NCI-H510A (cell line): Measurements from ENCODE around the gene STOML2.

Experiments
- DNase-seq: peaks from one replicate; lab custom pipeline; 2025; lab: John Stamatoyannopoulos, UW

STOML2 gene

DNA sequence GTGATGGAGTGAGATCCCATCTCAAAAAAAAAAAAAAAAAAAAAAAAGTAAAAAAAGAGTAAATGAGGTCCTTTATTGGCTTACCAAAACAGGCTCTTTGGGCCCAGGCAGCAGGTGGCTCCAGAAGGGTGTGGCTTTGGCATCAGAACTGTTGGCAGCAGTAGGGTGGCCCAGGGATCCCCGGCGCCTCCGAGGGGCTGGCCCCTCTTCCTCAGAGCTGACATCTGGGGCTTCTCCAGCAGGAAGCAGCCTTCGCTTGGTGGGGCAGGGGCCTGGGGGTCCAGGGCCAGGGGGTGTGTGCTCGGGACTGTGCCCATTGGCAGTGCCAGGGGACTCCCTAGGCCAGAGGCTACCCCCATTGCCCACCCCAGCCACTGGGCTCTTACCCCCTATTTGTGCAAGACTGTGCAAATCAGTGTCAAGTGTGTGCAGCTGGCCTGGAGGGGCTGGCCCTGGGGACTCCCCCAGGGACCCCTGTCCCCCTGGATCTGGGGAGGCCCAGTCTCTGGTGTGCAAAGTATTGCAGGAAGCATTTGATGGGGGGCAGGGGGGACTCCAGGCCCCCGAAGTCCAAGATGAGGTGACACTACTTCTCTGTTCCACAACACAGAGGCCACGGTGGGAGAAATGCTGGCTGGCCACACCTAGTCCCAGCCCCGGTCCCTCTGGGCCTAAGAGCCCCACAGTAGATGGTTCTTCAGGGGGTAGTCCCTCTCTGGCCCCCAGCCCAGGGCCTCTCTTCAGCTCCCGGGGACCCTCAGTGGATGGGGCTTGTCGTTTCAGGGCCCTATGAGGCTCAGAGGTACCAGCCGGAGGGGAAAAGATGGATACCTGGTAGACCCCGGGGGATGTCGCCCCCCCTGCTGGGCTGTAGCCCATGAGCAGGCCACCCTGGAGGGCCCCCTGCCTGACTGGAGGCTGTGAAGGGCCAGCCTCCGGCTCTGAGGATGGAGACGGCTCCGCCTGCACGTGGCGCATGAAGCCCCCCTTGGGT, 4.7 kb upstream of the STOML2 start:
- DNase-seq = no peak

DNA sequence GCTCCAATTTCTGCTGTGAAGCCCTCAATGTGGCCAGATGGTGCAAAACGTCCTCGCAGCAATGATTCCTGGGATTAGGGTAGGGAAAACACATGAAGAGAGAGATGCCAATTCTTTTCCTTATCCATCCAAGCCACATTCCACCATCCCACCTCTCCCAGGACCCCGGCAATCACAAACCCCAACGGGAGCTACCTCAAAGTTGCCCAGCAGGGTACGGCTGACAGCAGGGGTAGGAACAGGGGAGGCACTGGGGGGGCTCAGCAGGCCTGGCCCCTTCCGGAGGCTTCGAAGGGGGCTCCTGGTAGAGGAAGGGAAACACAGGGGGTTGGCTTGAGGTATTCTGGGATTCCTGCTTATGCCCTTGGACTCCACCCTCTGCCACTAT, 3.4 kb upstream of the STOML2 start:
- DNase-seq = no peak

GRCh38 chr9:35105571-35106342, 2.8 kb upstream of the STOML2 start:
- no peak for DNase-seq

- no peak for DNase-seq
These were observed 2.2 kb upstream of the STOML2 start for GRCh38 chr9:35105126-35105525.

GRCh38 chr9:35104586-35104985, 1.7 kb upstream of the STOML2 start:
- DNase-seq = no peak

- DNase-seq = no peak
These were observed 795 bp upstream of the STOML2 start for GRCh38 chr9:35103660-35104191.

DNA sequence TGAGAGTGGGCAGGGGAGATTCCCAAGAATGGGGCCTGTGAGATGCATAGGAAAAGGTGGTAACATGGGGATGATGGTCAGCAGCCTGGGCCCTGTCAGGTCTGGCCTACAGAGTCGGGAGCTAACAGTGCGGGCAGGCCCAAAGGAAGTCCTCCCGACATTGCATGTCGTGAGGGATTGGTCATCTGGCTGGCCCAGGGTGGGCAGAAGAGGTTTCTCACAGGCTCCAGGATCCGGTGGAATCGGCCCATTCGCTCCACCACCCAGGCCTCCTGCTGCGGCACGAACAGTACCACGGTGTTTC, 514 bp downstream of the STOML2 start:
- DNase-seq = no peak

- DNase-seq = no peak
These were observed 5.4 kb downstream of the STOML2 start for GRCh38 chr9:35097573-35097972.

DNA sequence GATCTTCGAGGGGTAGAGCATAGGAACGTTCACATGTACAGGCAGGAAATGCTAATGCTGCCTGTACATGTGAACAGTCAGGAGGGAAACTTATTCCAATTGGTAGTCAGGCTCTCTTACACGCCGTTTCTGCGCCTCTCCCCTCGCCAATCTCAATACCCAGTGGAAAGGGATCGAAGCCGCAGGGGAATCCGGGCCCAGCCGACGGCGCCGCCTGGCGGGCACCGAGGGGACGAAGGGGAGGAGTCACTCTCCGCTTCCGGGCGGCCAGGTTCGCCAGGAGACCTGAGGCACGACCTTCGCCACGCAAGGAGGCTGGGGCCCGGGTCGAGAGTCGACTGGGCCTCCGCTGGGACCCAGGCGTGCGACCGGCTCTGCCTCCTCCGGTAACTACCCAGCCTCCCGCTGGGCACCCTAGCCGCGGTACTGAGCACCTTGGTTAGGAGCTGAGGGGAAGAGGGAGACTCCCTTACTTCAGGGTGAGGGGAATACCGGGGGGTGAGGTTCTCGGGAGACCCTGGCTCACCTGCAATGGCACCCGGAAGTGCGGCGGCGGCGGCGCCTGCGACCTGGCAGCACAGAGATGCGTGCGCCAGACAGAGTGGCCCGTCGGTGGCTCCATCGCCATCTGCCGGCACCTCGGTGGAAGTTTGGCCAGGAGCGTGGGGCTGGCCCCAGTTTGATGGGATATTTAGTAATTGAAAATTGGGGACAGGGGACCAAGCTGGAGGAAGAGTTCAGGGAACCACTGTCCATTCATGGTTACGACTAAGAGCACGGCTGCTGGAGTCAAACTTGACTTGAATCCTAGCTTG, 6.7 kb downstream of the STOML2 start, which contains the start of gene PIGO:
PIGO (minus strand) TSS at position 557 of the 815 bp plus-strand sequence. CDS start 1,026 bp downstream, outside the sequence.
- DNase-seq = peak; percentile 71

DNA sequence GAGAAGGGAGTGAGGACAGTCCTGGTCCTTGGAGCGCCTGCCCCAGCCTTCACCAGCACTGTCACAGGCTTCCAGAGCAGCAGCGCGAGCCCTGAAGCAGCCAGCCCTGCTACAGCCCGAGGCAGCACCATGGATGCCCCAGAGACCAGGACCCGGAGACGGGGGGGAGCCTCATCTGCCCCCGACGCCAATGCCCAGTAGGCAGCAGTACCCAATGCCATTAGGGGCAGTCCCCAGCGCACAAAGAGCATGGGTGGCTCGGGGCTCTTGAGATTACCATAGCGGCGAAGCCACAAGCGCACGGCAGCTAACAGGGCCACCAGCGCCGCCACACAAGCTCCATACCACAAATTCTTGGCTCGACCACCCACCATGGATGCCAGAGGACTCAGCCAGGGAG, 11.4 kb downstream of the STOML2 start:
- no peak for DNase-seq

DNA sequence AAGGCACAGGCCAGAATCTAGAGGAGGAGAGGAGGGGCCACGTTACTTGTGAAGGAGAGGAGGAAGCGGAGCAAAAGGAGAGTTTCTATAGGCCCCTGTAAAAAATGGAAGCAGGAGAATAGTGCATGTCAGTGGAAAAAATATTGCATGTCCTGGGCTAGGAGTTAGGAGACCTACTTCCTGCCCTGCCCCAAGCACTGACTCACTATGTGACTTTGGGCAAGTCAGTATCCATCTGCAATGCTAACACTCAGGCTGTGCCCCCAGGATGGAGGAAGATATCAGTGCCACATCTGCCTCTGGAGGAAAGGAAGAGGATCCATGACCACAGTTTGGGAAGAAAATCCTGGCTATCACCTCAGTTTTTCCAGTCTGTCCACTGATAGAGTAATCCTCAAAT, 13.5 kb downstream of the STOML2 start:
- DNase-seq = no peak

- DNase-seq = no peak
These were observed 17.9 kb downstream of the STOML2 start for GRCh38 chr9:35085078-35085477.

DNA sequence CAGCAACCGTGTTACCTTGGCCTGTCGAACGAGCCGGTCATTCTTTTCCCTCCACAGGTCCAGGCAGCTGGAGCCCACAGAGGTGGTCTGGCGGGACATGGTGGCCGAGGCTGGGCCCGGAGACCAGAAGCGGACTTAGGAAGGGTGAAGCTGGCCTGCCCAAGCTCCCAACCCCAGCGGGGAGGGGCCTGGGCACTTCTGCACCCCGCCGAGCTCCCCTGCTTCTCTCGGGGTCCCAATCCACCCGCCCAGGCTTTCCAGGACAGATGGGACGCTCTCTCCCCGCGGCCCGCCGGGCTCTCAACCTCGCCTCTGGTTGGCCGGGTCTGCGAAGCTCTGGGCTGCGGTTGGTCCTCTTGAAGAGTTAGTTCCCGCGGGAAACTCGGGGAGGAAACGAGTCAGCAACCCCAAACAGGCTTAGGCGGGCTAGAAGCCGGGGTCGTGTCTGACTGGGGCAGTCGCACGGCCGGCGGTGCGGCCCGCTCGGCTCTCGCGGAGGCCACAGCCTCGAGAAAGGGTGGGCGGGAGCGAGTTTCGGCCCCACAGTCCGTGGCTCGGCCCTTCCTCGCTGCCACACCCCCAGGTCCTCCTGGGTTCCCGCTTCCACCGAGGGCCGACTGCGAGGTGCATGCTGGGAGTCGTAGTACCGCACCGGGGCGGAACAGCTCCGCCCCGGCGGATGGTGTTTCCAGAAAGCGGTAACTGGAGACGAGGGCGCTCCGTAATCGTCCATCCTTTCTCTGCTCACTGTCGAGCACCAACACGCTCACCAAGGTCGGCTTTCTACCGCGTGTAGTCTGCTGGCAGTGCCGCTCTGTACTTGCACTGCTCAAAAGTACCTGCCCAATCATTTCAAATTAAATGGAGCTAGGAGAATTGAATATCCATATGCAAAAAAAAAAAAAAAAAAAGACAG, 23.2 kb downstream of the STOML2 start, which contains the start of gene FANCG:
FANCG (minus strand) TSS at position 517 of the 916 bp plus-strand sequence; CDS start at position 99, 418 bp downstream.
- DNase-seq = peak; percentile 85

GRCh38 chr9:35079041-35079425, 23.9 kb downstream of the STOML2 start:
- no peak for DNase-seq

GRCh38 chr9:35078066-35078465, 24.9 kb downstream of the STOML2 start:
- no peak for DNase-seq

GRCh38 chr9:35076848-35077247, 26.1 kb downstream of the STOML2 start:
- no peak for DNase-seq

DNA sequence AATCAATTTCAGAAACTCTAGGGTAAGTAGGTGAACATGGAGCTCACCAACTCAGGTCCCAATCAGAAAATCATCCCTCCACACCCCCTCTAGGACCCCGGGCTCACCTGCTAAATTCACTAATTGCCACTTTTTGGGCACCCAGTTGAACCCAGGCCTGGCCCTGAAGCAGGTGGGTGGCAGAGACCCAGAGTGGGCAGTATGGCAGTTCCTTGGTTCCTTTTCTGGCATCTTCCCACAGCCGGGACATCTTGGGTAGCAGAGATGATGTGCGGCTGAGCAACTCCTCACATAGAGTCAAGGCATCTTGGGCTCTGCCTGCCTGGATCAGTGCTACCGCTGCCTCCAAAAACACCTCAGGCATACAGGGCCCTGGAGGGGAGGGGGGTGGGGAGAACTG, 27.6 kb downstream of the STOML2 start:
- no peak for DNase-seq

DNA sequence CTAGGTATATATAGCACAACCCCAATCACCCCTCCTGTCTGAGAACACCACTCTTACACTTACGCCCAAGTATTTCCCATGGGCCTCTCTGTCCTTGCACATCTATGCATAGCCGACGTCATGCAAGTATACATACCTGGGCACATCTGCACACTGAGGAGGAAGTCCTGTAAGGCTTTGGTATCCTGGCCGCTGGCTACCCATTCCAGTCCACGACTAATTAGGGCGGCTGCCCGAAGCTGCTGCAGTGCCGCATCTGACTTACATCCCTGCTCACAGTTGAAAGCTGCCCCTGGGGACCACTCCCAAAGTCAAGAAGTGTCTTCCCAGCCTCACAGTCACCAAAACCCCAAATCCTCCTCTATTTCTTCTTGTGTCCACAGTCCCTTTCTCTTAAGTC, 28.1 kb downstream of the STOML2 start:
- no peak for DNase-seq

DNA sequence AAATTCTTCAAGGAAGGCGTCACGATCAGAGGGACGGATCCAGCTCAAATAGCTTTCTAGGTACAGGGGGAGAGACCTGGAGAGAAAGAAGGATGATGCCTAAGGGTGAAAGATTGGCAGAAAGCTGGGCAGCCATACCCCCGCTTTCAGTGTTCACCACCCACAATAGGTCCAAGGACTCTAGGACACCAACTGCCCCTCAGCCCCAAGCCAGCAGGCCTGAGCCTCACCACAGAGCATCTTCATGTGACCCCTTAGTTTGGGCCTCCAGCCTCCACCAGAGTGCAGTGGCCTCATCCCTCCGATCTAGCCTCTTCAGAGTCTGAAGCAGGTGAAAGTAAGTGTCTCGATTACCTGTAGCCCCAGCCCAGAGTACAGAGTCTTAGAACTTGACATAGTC, 28.8 kb downstream of the STOML2 start:
- DNase-seq = no peak

- DNase-seq = no peak
These were observed 29.7 kb downstream of the STOML2 start for GRCh38 chr9:35073279-35073612.
